A549 (cell line): ENCODE data around the gene RPN1.

Source experiments
- CEBPB ChIP-seq, 2 experiments: fragments of >200 bp in 1 of 2; sonication (Bioruptor Twin) in 1 of 2; formaldehyde crosslinking in 1 of 2; IDR thresholded peaks; 2 replicates each; pipeline ENCODE4 v1.6.1; 2012 to 2016
- CTCF ChIP-seq: fragments of >200 bp; sonication (Bioruptor Twin); formaldehyde crosslinking; IDR thresholded peaks from 3 replicates; pipeline ENCODE4 v1.5.1; 2016
- EHMT2 ChIP-seq: fragments of 200-600 bp; sonication (generic); IDR thresholded peaks from 2 replicates; pipeline ENCODE4 v1.6.1; 2016; ENCODE audit warnings: antibody characterized with exemption, low read depth, mild to moderate bottlenecking, moderate library complexity
- ELK1 ChIP-seq: fragments of 150-350 bp; IDR thresholded peaks from 2 replicates; pipeline ENCODE4 v1.6.1; 2014; ENCODE audit warnings: low read depth, mild to moderate bottlenecking, low read length
- EP300 ChIP-seq, 2 experiments: fragments of >200 bp; sonication (Bioruptor Twin); formaldehyde crosslinking; IDR thresholded peaks; 2 replicates in 1 of 2; 3 replicates in 1 of 2; pipeline ENCODE4 v1.6.1; 2016 to 2017
- MAX ChIP-seq: IDR thresholded peaks from 2 replicates; pipeline ENCODE4 v1.6.1; 2012
- MYC ChIP-seq: IDR thresholded peaks from 2 replicates; pipeline ENCODE4 v1.6.1; 2012; ENCODE audit warnings: mild to moderate bottlenecking, inconsistent platforms, low read length, improper control_type of control experiment, borderline replicate concordance
- RAD21 ChIP-seq, 2 experiments: fragments of >200 bp in 1 of 2; sonication (Bioruptor Twin) in 1 of 2; formaldehyde crosslinking in 1 of 2; IDR thresholded peaks in 1 of 2; conservative IDR thresholded peaks in 1 of 2; 2 replicates in 1 of 2; 3 replicates in 1 of 2; pipeline ENCODE4 v1.6.1; 2012 to 2018; ENCODE audit warnings: inconsistent platforms in 1 of 2
- RNF2 ChIP-seq: fragments of 200-600 bp; sonication (generic); IDR thresholded peaks from 2 replicates; pipeline ENCODE4 v1.6.1; 2016; ENCODE audit warnings: low read depth, mild to moderate bottlenecking, antibody characterized with exemption, moderate library complexity, borderline replicate concordance
- ZFP36 ChIP-seq: fragments of 450-650 bp; IDR thresholded peaks from 2 replicates; pipeline ENCODE4 v1.6.1; 2014; ENCODE audit warnings: borderline replicate concordance; ENCODE audit not compliant: partially characterized antibody
- TF ChIP-seq, protein P1 (sequence below): fragments of 450-650 bp; IDR thresholded peaks from 2 replicates; pipeline ENCODE4 v1.6.1; 2014; ENCODE audit warnings: antibody characterized with exemption

GRCh38 chr3:128609294-128609693 lies 41.3 kb downstream of the RPN1 start:
- TF ChIP-seq, protein P1, sequence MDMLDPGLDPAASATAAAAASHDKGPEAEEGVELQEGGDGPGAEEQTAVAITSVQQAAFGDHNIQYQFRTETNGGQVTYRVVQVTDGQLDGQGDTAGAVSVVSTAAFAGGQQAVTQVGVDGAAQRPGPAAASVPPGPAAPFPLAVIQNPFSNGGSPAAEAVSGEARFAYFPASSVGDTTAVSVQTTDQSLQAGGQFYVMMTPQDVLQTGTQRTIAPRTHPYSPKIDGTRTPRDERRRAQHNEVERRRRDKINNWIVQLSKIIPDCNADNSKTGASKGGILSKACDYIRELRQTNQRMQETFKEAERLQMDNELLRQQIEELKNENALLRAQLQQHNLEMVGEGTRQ, result no peak
- TF ChIP-seq RNF2 (no peak), EP300 (IDR thresholded peaks at IDR 0.05) (no peak), CTCF (no peak), RAD21 (conservative IDR thresholded peaks at IDR 0.05 in 1 of 2, IDR thresholded peaks at IDR 0.05 in 1 of 2) (no peak), ELK1 (no peak), EHMT2 (no peak), ZFP36 (no peak), CEBPB (IDR thresholded peaks at IDR 0.05) (no peak), MYC (no peak), MAX (no peak)
